GM19240 (cell line): ENCODE measurements around the gene ZSCAN30.
"Not testable (repeated sequence)": the region's sequence is repeated elsewhere in the genome, so short reads cannot be mapped to it uniquely, and the experiment has no call there.

Source experiments
- DNase-seq: peaks from one replicate; pipeline ENCODE4 v3.0.0; 2011; ENCODE audit warnings: low spot score; ENCODE audit not compliant: insufficient read length

Gene ZSCAN30

DNA sequence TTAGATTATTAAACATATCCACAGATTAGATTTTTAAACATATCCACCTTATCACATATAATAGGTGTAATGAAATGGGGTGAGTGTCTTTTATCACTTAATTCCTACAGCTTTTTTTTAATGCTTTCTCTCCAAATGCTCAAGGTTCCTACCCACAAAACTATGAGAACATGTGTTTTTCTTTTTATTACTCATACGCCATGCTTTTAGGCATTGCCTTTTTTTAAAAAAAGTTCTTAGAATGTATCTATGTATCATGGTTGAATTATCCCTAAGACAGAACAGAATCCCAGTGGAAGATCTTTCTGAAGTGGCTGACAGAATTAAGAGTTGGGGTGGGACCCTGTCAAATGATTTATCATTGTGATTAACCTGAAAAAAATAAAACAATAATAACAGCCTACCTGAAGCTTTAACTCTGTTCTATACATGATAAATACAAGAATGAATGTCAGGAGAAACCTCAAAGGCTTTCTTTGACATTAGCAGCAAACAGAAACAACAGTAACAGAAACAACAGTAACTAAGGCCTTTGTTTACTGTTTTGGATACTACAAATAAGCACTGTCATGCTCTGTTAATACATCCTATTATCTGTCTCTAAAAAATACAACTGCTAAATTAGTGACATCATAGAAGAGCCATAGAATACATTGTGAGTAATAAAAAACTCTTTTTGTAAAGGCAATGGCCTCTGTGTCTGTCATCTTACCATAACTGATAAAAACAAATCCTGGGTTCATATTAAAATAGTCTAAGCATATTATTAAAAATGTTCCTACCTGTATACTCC is 53.3 kb downstream of the ZSCAN30 start:
- no peak for DNase-seq

DNA sequence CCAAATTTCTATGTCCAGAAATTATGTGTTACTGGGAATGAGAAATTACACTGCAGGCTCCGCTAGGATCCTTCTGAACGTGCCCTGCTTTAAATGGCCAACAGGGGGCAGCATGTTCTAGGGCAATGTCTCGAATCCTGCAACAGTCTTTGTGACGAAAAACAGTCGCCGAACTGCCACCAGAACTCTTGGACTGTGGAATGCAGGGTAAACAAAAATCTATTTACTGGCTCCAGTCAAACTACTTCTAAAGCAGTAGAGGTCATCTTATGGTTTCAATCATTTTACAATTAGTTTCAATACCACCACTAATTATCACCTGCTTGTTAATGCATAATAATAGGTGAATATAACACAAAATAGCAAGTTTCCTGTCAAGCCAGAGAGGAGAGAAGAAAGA is 59.0 kb downstream of the ZSCAN30 start:
- peak; percentile 29 for DNase-seq

DNA sequence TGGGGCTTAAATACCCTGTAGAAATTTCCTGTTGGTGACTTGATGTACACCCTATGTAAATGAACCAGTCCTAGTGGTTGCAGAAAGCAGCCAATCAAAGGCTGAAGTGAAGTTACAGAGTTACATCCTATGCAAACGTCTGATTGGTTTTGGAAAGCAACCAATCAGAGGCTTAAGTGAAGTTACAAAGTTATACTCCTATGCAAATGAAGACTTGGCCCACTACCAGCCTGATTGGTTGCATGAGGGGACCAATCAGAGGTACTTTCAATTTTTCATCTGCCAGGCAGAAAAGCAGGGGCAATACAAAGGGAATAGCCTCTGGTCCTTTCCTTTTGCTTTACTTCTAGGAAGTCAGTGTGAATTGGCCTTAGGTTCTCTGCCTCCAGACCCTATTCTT is 62.8 kb downstream of the ZSCAN30 start:
- DNase-seq, result no peak

DNA sequence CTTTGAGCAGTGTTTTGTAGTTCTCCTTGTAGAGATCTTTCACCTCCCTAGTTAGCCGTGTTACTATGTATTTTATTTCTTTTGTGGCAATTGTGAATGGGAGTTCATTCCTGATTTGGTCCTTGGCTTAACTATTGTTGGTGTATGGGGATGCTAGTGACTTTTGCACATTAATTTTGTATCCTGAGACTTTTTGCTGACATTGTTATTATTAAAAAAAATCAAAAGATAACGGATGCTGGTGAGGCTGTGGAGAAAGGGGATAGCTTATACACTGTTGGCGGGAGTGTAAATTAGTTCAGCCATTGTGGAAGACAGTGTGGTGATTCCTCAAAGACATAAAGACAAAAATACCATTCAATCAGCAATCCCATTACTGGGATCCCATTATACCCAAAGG is 66.2 kb downstream of the ZSCAN30 start:
- DNase-seq, result no peak

GRCh38 chr18:35220424-35220823 is 69.6 kb downstream of the ZSCAN30 start:
- no peak for DNase-seq

DNA sequence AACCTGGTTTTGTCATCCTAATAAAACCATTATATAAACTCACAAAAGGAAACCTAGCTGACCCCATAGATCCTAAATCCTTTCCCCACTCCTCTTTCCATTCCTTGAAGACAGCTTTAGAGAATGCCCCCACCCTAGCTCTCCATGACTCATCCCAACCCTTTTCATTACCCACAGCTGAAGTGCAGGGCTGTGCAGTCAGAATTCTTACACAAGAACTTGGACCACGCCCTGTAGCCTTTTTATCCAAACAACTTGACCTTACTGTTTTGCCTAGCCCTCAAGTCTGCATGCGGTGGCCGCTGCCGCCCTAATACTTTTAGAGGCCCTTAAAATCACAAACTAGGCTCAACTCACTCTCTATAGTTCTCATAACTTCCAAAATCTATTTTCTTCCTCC is 70.7 kb downstream of the ZSCAN30 start:
- not testable (repeated sequence) for DNase-seq

DNA sequence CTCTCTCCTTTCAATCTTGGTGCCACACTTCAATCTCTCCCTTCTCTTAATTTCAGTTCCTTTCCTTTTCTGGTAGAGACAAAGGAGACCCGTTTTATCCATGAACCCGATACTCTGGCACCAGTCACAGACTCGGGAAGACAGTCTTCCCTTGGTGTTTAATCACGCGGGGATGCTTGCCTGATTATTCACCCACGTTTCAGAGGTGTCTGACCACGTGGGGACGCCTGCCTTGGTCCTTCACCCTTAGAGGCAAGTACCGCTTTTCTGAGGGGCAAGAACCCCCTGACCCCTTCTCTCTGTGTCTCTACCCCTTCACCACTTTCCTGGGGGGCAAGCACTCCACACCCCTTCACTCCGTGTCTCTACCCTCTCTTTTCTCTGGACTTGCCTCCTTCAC is 73.4 kb downstream of the ZSCAN30 start:
- not testable (repeated sequence) for DNase-seq

DNA sequence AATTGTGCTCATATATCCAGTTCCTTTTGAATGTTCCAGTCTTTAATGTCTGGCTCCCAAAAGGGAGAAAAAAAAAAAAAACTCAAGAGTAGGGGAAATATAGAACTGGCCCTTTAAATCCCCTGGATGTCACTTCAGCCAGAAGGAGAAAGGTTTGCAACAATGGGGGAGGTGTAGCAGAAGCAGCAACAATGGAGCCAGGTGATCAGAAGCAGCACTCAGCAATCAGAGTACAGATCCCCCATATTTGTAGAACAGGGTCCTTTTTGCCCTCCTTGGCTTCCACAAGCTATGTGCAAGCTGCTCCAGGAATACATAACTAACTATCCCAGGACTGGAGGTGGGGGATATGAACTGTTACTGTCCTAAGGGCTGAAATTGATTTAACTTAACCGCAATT is 75.0 kb downstream of the ZSCAN30 start:
- DNase-seq, result no peak

GRCh38 chr18:35205746-35206458 is 84.1 kb downstream of the ZSCAN30 start:
- DNase-seq, result not testable (repeated sequence)

GRCh38 chr18:35205199-35205712 is 84.8 kb downstream of the ZSCAN30 start:
- no peak for DNase-seq

GRCh38 chr18:35203067-35203466 is 87.0 kb downstream of the ZSCAN30 start:
- no peak for DNase-seq

GRCh38 chr18:35201256-35201931 is 88.6 kb downstream of the ZSCAN30 start:
- DNase-seq, result no peak
